Lower leg skin (tissue), 4 donors: ENCODE measurements around the gene ITGA6. TPM values are rescaled to one million over a fixed set of nuclear protein-coding genes. Genes with fewer than 3 reads are reported as not detected.
"Not testable (repeated sequence)": the region's sequence is repeated elsewhere in the genome, so short reads cannot be mapped to it uniquely, and the experiment has no call there.

Experiments used
- DNase-seq, 2 donors: peaks; one replicate each; pipeline ENCODE4 v3.0.0-alpha.2; 2019; ENCODE audit warnings: low spot score in 2 of 2
- H3K4me3 ChIP-seq: fragments of 200-600 bp; sonication (generic); 2 replicates; pipeline ENCODE4 v1.5.1; 2017; ENCODE audit warnings: mild to moderate bottlenecking, low read depth; ENCODE audit not compliant: poor library complexity, severe bottlenecking
- CTCF ChIP-seq, 3 donors: fragments of 450-650 bp; IDR thresholded peaks; one replicate each; pipeline ENCODE4 v1.5.1; 2016; ENCODE audit warnings: antibody characterized with exemption in 3 of 3, mild to moderate bottlenecking in 3 of 3, moderate library complexity in 2 of 3
- POLR2A ChIP-seq, 2 donors: fragments of 450-650 bp; IDR thresholded peaks; one replicate each; pipeline ENCODE4 v1.6.1; 2016 to 2017; ENCODE audit warnings: antibody characterized with exemption in 2 of 2, mild to moderate bottlenecking in 1 of 2, moderate library complexity in 1 of 2
- WGBS, 2 donors: methylation state at CpG; one replicate each; pipeline ENCODE4 v1.1.5; 2018; 5-methylcytosine and 5-hydroxymethylcytosine counted together
- intact Hi-C: fragments of 100-400 bp; cut with DNase I; formaldehyde crosslinking; loops from one replicate; pipeline ENCODE4 v1.15.0; 2023; ENCODE audit warnings: low total_unique reads
- total RNA-seq, 4 donors: library from RNA; depleted of rRNA; stranded (reverse); fragments of >200 nt; gene quantifications; one replicate each; pipeline ENCODE4 v1.1.0, GENCODE V29; 2016

Gene ITGA6
- total RNA-seq, 4 donors from 2014 or later = 93.3 to 153 (median 128) TPM

DNA sequence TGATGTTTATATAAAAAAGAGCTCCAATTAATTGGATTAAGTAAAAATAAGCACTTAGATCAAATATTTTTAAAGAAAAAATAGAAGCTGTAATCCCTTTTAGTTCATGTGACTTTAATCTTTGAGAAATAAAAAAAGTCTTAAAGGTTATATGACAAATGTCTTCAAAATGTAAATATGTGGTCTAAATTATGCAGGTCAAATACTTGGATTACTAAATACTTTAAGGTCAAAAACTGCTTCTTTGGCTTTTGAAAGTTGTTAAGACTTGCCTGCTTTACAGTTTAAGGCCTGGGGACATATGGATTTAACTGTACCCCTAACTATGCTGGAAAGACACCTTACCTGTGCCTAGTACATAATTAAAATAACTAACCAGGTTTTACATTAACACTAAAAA is 113.0 kb downstream of the ITGA6 start:
- TF ChIP-seq CTCF (IDR thresholded peaks at IDR 0.05) (no peak), POLR2A (IDR thresholded peaks at IDR 0.05) (no peak)
- intact Hi-C loops = no loop called here
- H3K4me3 ChIP-seq = no peak overlapping the region
- no peak for DNase-seq

GRCh38 chr2:172545408-172546075 is 118.2 kb downstream of the ITGA6 start:
- no peak for TF ChIP-seq CTCF (IDR thresholded peaks at IDR 0.05)
- no peak for TF ChIP-seq POLR2A (IDR thresholded peaks at IDR 0.05)
- DNase-seq = no peak
- intact Hi-C loops = no loop called here
- 55 to 72% methylated on average over 2 of the region's 2 CpGs for WGBS, 2 donors
- no peak overlapping the region for H3K4me3 ChIP-seq

GRCh38 chr2:172549131-172549530 is 121.7 kb downstream of the ITGA6 start:
- intact Hi-C loops = no loop called here
- TF ChIP-seq CTCF (IDR thresholded peaks at IDR 0.05) (no peak), POLR2A (IDR thresholded peaks at IDR 0.05) (no peak)
- H3K4me3 ChIP-seq = no peak overlapping the region
- no peak for DNase-seq
- 83 to 86% methylated on average over 1 of the region's 1 CpG for WGBS, 2 donors

GRCh38 chr2:172549802-172550201 is 122.4 kb downstream of the ITGA6 start:
- 56 to 80% methylated on average over 1 of the region's 1 CpG for WGBS, 2 donors
- DNase-seq, H3K4me3 ChIP-seq, intact Hi-C loops: not testable (repeated sequence)

DNA sequence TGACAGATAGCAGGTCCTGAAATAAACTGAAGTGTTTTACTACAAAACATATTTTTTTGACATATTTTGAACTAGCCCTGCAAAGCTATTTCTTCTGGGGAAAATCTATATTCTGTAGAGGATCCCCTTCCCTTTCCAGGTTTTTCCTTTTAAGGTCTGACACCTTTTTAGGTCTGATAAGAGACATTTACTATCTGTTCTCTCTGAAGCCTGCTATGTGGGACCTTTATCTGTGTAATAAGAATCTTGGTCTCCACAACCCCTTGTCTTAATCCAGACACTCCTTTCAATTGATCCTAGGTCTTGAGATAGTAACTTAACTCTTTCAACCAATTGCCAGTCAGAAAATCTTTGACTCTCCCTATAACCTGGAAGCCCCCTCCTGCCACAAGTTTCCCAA is 123.0 kb downstream of the ITGA6 start:
- DNase-seq = no peak
- intact Hi-C loops = no loop called here
- no peak overlapping the region for H3K4me3 ChIP-seq
- TF ChIP-seq POLR2A (IDR thresholded peaks at IDR 0.05) (no peak), CTCF (IDR thresholded peaks at IDR 0.05) (no peak)

DNA sequence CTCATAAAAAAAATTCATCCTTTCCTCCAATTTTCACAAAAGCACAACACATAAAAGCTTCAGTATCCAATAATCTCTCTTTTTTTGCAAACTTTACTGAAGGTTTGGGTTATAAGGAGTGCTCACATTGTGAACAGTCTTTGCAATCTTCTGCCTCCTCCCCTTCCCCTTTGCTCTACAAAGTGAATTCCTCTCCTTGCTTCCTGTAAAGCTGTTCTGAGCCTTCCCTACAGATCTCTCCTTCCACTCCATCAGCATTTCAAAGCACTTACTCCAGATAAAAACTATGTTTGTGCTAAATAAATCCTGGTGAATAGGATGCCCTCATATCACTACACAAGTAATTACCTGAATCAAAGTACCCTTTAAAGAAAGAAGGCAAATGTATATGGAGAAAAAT is 123.9 kb downstream of the ITGA6 start:
- TF ChIP-seq CTCF (IDR thresholded peaks at IDR 0.05) = no peak
- no peak for TF ChIP-seq POLR2A (IDR thresholded peaks at IDR 0.05)
- no peak overlapping the region for H3K4me3 ChIP-seq
- no peak for DNase-seq
- intact Hi-C loops = no loop called here
